HepG2 (cell line): ENCODE results near the gene SMTN.

ENCODE experiments used
- BCLAF1 ChIP-seq: fragments of 450-650 bp; IDR thresholded peaks from 2 replicates; pipeline ENCODE4 v1.6.1; 2017; ENCODE audit warnings: mild to moderate bottlenecking
- E2F1 ChIP-seq: sonication (generic); formaldehyde crosslinking; IDR thresholded peaks from 2 replicates; pipeline ENCODE4 v1.5.0; 2020; ENCODE audit warnings: missing genetic modification reagents
- IKZF1 ChIP-seq: fragments of 450-650 bp; IDR thresholded peaks from 2 replicates; pipeline ENCODE4 v1.7.1; 2016
- MAFF ChIP-seq: IDR thresholded peaks from 2 replicates; pipeline ENCODE4 v1.6.1; 2011; ENCODE audit warnings: low read depth, low read length, improper control_type of control experiment
- SOX6 ChIP-seq, 2 experiments: fragments of 450-650 bp in 1 of 2; sonication (generic) in 1 of 2; formaldehyde crosslinking in 1 of 2; IDR thresholded peaks; 2 replicates each; pipeline versions ENCODE4 v1.4.0 to v1.6.1; 2017 to 2020; ENCODE audit warnings: antibody characterized with exemption in 1 of 2, mild to moderate bottlenecking in 1 of 2, missing genetic modification reagents in 1 of 2
- ZNF225 ChIP-seq: sonication (generic); formaldehyde crosslinking; IDR thresholded peaks from 2 replicates; pipeline ENCODE4 v1.4.0; 2020; ENCODE audit warnings: mild to moderate bottlenecking, missing genetic modification reagents
- ZNF281 ChIP-seq: sonication (generic); formaldehyde crosslinking; IDR thresholded peaks from 2 replicates; pipeline ENCODE4 v1.4.0; 2020; ENCODE audit warnings: missing genetic modification reagents, borderline replicate concordance
- ZNF598 ChIP-seq: sonication (generic); formaldehyde crosslinking; IDR thresholded peaks from 2 replicates; pipeline ENCODE4 v1.5.1; 2020; ENCODE audit warnings: mild to moderate bottlenecking, missing genetic modification reagents, borderline replicate concordance

- TF ChIP-seq ZNF281 (CRISPR knock-in tag) (no peak), SOX6 (IDR thresholded peaks at IDR 0.05) (no peak), SOX6 (CRISPR knock-in tag; IDR thresholded peaks at IDR 0.05) (no peak; the same call in none of the 2 replicates), MAFF (no peak), ZNF598 (no peak; the same call in 1 of the 2 replicates), ZNF225 (no peak), IKZF1 (no peak), E2F1 (CRISPR knock-in tag) (no peak), BCLAF1 (no peak)
These were observed at the start of gene SMTN for GRCh38 chr22:31080848-31081649.
